IMR-90 (cell line): ENCODE data around the gene ARHGAP11A.

Experiments used
- CEBPB ChIP-seq: IDR thresholded peaks from 2 replicates; pipeline ENCODE4 v1.6.1; 2012; ENCODE audit warnings: low read depth, low read length, improper control_type of control experiment
- FOS ChIP-seq: fragments of 150-350 bp; IDR thresholded peaks from 2 replicates; pipeline ENCODE4 v1.6.1; 2016; ENCODE audit warnings: low read depth, low read length
- MAFK ChIP-seq: IDR thresholded peaks from 2 replicates; pipeline ENCODE4 v1.6.1; 2012; ENCODE audit warnings: low read depth, low read length, improper control_type of control experiment
- MAZ ChIP-seq: IDR thresholded peaks from 2 replicates; pipeline ENCODE4 v1.6.1; 2012; ENCODE audit warnings: low read depth, mild to moderate bottlenecking, low read length, improper control_type of control experiment, moderate library complexity, borderline replicate concordance
- MXI1 ChIP-seq: IDR thresholded peaks from 2 replicates; pipeline ENCODE4 v1.6.1; 2012; ENCODE audit warnings: low read depth, mild to moderate bottlenecking, low read length, moderate library complexity, borderline replicate concordance
- POLR2A ChIP-seq: IDR thresholded peaks from 2 replicates; pipeline ENCODE4 v1.6.1; 2012; ENCODE audit warnings: mild to moderate bottlenecking, low read depth, low read length
- RAD21 ChIP-seq: IDR thresholded peaks from 2 replicates; pipeline ENCODE4 v1.6.1; 2012; ENCODE audit warnings: low read length, improper control_type of control experiment
- RFX5 ChIP-seq: IDR thresholded peaks from 2 replicates; pipeline ENCODE4 v1.8.0; 2012; ENCODE audit warnings: low read depth, mild to moderate bottlenecking, low read length, moderate library complexity
- TF ChIP-seq, protein P1 (sequence below): conservative IDR thresholded peaks from 2 replicates; pipeline ENCODE4 v1.5.1; 2012; ENCODE audit warnings: mild to moderate bottlenecking, low read depth, low read length, improper control_type of control experiment

DNA sequence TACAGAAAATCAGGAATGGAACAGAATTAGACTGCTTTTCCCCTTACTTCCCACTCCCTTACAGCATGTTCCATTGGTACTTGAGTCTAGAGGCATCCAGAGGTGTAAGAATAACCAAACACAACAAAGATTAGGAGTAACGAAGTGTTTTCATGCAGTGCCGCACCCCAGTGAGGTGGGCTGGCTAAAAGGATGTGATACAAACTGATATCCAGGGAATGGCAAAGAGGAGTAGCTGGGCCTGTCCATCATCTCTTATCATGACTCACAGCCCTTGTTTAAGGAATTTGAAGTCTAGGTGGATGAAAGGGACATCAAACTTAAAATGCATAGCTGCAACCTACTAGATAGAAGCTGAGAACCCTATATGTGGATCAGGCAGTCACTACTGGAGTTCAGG, 42.6 kb downstream of the ARHGAP11A start:
- TF ChIP-seq, protein P1, sequence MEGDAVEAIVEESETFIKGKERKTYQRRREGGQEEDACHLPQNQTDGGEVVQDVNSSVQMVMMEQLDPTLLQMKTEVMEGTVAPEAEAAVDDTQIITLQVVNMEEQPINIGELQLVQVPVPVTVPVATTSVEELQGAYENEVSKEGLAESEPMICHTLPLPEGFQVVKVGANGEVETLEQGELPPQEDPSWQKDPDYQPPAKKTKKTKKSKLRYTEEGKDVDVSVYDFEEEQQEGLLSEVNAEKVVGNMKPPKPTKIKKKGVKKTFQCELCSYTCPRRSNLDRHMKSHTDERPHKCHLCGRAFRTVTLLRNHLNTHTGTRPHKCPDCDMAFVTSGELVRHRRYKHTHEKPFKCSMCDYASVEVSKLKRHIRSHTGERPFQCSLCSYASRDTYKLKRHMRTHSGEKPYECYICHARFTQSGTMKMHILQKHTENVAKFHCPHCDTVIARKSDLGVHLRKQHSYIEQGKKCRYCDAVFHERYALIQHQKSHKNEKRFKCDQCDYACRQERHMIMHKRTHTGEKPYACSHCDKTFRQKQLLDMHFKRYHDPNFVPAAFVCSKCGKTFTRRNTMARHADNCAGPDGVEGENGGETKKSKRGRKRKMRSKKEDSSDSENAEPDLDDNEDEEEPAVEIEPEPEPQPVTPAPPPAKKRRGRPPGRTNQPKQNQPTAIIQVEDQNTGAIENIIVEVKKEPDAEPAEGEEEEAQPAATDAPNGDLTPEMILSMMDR: no peak
- TF ChIP-seq POLR2A (no peak), MXI1 (no peak), MAZ (no peak), RAD21 (no peak), MAFK (no peak), RFX5 (no peak), FOS (no peak), CEBPB (no peak)
